ENCODE data around the gene MSI1. TPM values are rescaled to one million over a fixed set of nuclear protein-coding genes. Genes with fewer than 3 reads are reported as not detected.

The MSI1 gene
- total and polyA plus RNA-seq, 10 of the 15 experiments (the other 5 are each of a cell fraction or from before 2014, with no cell fraction given), result 0.04 TPM; not detected in 9

DNA sequence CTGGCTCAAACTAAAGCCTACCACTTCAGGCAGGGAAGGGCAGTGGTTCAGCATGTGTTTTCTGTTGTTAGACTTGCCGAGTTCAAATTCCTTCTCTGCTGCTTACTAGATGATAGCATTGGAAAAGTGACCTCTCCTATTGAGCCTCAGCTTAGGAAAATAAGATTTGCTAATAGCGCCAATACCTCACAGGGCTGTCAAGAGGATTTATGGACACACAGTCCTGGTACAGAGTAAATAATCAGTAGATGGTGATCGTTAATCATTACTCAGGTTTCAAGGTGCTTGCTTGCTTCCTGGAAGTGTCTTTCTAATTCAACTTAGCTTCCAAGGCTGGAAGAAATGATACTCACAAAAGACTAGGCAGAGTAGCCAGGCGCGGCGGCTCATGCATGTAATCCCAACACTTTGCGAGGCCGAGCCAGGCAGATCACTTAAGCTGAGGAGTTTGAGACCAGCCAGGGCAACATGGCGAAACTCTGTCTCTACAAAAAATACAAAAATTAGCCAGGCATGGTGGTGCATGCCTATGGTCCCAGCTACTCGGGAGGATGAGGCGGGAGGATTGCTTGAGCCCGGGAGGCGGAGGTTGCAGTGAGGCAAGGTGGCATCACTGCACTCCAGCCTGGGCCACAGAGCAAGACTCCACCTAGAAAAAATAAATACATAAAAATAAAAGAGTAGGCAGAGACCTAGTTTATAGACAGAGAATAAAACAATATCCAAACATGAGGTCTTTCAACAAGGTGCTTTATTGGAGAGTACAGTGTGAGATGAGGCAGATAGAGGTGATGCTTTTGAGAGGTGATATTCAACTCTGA, 47.4 kb downstream of the MSI1 start:
- BruUV-seq (replicated peaks), result no TSS peak
- ChIA-PET RAD21 (ENCODE audit: unreplicated experiment) (interaction anchor here (1.0 kb wide), 1 partner anchor 45 kb away, joined by 3 read pairs; no protein-coding TSS in a partner anchor), SMC1A (ENCODE audit: uncharacterized antibody, unreplicated experiment) (interaction anchor here (0.6 kb wide), 1 partner anchor 18 kb away, joined by 5 read pairs; no protein-coding TSS in a partner anchor), POLR2A (interaction anchor here (0.6 kb wide), 1 partner anchor 120 kb away, joined by 3 read pairs; no protein-coding TSS in a partner anchor), CTCF (interaction anchor here (1.2 kb wide), 2 partner anchors 19 to 20 kb away, joined by 6 read pairs; partner anchors contain the start of gene SIRT4)
- H3K9me3 ChIP-seq (replicated peaks; ENCODE audit: control insufficient read depth, insufficient read depth, low read length), result no peaks in the 10 kb centered on the region
- FAIRE-seq (no peak), ATAC-seq (no peak), DNase-seq (ENCODE audit: low read depth, low spot score) (no peak)
- TF ChIP-seq ESRRA (IDR thresholded peaks at IDR 0.05; ENCODE audit: low read length) (no peak), TAF1 (IDR thresholded peaks at IDR 0.05; ENCODE audit: borderline replicate concordance, low read depth, low read length) (no peak), NR2C1 (IDR thresholded peaks at IDR 0.05) (no peak), DPF2 (IDR thresholded peaks at IDR 0.05) (no peak), BCL11A (IDR thresholded peaks at IDR 0.05; ENCODE audit: low read depth, low read length) (no peak), STAT1 (conservative IDR thresholded peaks at IDR 0.05) (no peak), SREBF2 (IDR thresholded peaks at IDR 0.05; ENCODE audit: low read length) (no peak), MEF2B (IDR thresholded peaks at IDR 0.05; ENCODE audit: partially characterized antibody, poor library complexity, severe bottlenecking) (no peak), NRF1 (conservative IDR thresholded peaks at IDR 0.05; ENCODE audit: low read depth, low read length) (no peak), ZBED1 (IDR thresholded peaks at IDR 0.05; ENCODE audit: borderline replicate concordance) (no peak), ZSCAN29 (IDR thresholded peaks at IDR 0.05) (no peak), HDGF (IDR thresholded peaks at IDR 0.05) (no peak)
- TF ChIP-seq, protein P1, sequence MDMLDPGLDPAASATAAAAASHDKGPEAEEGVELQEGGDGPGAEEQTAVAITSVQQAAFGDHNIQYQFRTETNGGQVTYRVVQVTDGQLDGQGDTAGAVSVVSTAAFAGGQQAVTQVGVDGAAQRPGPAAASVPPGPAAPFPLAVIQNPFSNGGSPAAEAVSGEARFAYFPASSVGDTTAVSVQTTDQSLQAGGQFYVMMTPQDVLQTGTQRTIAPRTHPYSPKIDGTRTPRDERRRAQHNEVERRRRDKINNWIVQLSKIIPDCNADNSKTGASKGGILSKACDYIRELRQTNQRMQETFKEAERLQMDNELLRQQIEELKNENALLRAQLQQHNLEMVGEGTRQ (IDR thresholded peaks at IDR 0.05; ENCODE audit: borderline replicate concordance, low read depth, low read length), result no peak
- TF ChIP-seq, protein P2, sequence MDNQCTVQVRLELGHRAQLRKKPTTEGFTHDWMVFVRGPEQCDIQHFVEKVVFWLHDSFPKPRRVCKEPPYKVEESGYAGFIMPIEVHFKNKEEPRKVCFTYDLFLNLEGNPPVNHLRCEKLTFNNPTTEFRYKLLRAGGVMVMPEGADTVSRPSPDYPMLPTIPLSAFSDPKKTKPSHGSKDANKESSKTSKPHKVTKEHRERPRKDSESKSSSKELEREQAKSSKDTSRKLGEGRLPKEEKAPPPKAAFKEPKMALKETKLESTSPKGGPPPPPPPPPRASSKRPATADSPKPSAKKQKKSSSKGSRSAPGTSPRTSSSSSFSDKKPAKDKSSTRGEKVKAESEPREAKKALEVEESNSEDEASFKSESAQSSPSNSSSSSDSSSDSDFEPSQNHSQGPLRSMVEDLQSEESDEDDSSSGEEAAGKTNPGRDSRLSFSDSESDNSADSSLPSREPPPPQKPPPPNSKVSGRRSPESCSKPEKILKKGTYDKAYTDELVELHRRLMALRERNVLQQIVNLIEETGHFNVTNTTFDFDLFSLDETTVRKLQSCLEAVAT (IDR thresholded peaks at IDR 0.05), result no peak
- TF ChIP-seq, protein P3, sequence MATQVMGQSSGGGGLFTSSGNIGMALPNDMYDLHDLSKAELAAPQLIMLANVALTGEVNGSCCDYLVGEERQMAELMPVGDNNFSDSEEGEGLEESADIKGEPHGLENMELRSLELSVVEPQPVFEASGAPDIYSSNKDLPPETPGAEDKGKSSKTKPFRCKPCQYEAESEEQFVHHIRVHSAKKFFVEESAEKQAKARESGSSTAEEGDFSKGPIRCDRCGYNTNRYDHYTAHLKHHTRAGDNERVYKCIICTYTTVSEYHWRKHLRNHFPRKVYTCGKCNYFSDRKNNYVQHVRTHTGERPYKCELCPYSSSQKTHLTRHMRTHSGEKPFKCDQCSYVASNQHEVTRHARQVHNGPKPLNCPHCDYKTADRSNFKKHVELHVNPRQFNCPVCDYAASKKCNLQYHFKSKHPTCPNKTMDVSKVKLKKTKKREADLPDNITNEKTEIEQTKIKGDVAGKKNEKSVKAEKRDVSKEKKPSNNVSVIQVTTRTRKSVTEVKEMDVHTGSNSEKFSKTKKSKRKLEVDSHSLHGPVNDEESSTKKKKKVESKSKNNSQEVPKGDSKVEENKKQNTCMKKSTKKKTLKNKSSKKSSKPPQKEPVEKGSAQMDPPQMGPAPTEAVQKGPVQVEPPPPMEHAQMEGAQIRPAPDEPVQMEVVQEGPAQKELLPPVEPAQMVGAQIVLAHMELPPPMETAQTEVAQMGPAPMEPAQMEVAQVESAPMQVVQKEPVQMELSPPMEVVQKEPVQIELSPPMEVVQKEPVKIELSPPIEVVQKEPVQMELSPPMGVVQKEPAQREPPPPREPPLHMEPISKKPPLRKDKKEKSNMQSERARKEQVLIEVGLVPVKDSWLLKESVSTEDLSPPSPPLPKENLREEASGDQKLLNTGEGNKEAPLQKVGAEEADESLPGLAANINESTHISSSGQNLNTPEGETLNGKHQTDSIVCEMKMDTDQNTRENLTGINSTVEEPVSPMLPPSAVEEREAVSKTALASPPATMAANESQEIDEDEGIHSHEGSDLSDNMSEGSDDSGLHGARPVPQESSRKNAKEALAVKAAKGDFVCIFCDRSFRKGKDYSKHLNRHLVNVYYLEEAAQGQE (IDR thresholded peaks at IDR 0.05; ENCODE audit: low read depth, low read length), result no peak
- H3K79me2 ChIP-seq (ENCODE audit: control insufficient read depth, insufficient read depth, low read length), result no peaks in the 10 kb centered on the region
- no peak overlapping the region for H2AFZ ChIP-seq (ENCODE audit: control insufficient read depth, low read depth, low read length)
- H3K27me3 ChIP-seq (replicated peaks in 1 of 2; ENCODE audit: control insufficient read depth in 2 of 2, insufficient read depth in 2 of 2, low read length in 1 of 2), result no peaks in the 10 kb centered on the region
- H3K27ac ChIP-seq (ENCODE audit: control insufficient read depth, insufficient read depth), result no peak overlapping the region
- H3K4me2 ChIP-seq (ENCODE audit: control insufficient read depth, insufficient read depth), result no peak overlapping the region
- no peak overlapping the region for H3K4me3 ChIP-seq
- H3K36me3 ChIP-seq (ENCODE audit: control insufficient read depth in 2 of 2, insufficient read depth in 2 of 2, low read length in 1 of 2), result no peaks in the 10 kb centered on the region
- WGBS (ENCODE audit: insufficient coverage, insufficient replicate concordance, low lambda C conversion rate, missing lambda C conversion rate), result 49% methylated on average over 13 of the region's 13 CpGs
- in situ Hi-C loops (cut with MboI), result loop anchor here (10.0 kb wide), 1 partner anchor 113 kb away; the partner anchor contains the start of gene COX6A1
- H4K20me1 ChIP-seq (ENCODE audit: control insufficient read depth, insufficient read depth), result no peaks in the 10 kb centered on the region
- H3K9ac ChIP-seq (ENCODE audit: control insufficient read depth, insufficient read depth, low read length), result no peak overlapping the region
- H3K4me1 ChIP-seq (ENCODE audit: control insufficient read depth, insufficient read depth, low read length), result no peaks in the 10 kb centered on the region
- intact Hi-C loops (cut with micrococcal nuclease; ENCODE audit: unreplicated experiment), result no loop called here

All from GM12878 (cell line).